DOHH2 (cell line): ENCODE data around the gene RAD51B.

Experiments used
- CTCF ChIP-seq: fragments of 200-600 bp; sonication (generic); IDR thresholded peaks from one replicate; pipeline ENCODE4 v1.5.1; 2014; ENCODE audit warnings: antibody characterized with exemption, mild to moderate bottlenecking, low read depth, low read length; ENCODE audit not compliant: poor library complexity, severe bottlenecking
- EZH2phosphoT487 ChIP-seq: fragments of 200-600 bp; sonication (generic); IDR thresholded peaks from 2 replicates; pipeline ENCODE4 v1.6.1; 2017; ENCODE audit warnings: borderline replicate concordance, mild to moderate bottlenecking, antibody characterized with exemption, low read length, moderate library complexity, mixed read lengths

- TF ChIP-seq CTCF: no peak
- TF ChIP-seq EZH2phosphoT487: no peak
These were observed 847.8 kb downstream of the RAD51B start for GRCh38 chr14:68667313-68667791.
